ENCODE results near the gene CUL2. TPM values are rescaled to one million over a fixed set of nuclear protein-coding genes. Genes with fewer than 3 reads are reported as not detected.

CUL2 gene
- total RNA-seq, 2 donors from 2014 or later: 15.5 to 17.3 TPM

GRCh38 chr10:35043796-35044344 is 46.3 kb downstream of the CUL2 start:
- H3K9me3 ChIP-seq: no peaks in the 10 kb centered on the region
- no peaks in the 10 kb centered on the region for H3K27me3 ChIP-seq
- peaks cover 36% of the 10 kb centered on the region for H3K36me3 ChIP-seq
- DNase-seq (ENCODE audit: low spot score): no peak
- no peak for TF ChIP-seq CTCF (IDR thresholded peaks at IDR 0.05)
- no peak overlapping the region for H3K4me3 ChIP-seq
- no peaks in the 10 kb centered on the region for H3K4me1 ChIP-seq
- H3K27ac ChIP-seq: no peak overlapping the region

GRCh38 chr10:35042783-35043182 is 47.4 kb downstream of the CUL2 start:
- Histone ChIP-seq H3K27ac (no peak overlapping the region), H3K9me3 (no peaks in the 10 kb centered on the region), H3K36me3 (peaks cover 31% of the 10 kb centered on the region), H3K4me3 (no peak overlapping the region), H3K4me1 (no peaks in the 10 kb centered on the region), H3K27me3 (no peaks in the 10 kb centered on the region)
- no peak for DNase-seq (ENCODE audit: low spot score)
- no peak for TF ChIP-seq CTCF (IDR thresholded peaks at IDR 0.05)

- Histone ChIP-seq H3K36me3 (peaks cover 37% of the 10 kb centered on the region), H3K27me3 (no peaks in the 10 kb centered on the region), H3K27ac (no peak overlapping the region), H3K9me3 (no peaks in the 10 kb centered on the region), H3K4me3 (no peak overlapping the region), H3K4me1 (no peaks in the 10 kb centered on the region)
- TF ChIP-seq CTCF (IDR thresholded peaks at IDR 0.05): no peak
- no peak for DNase-seq (ENCODE audit: low spot score)
Observed at GRCh38 chr10:35041502-35041879, 48.6 kb downstream of the CUL2 start.

- DNase-seq (ENCODE audit: low spot score): no peak
- H3K36me3 ChIP-seq: peaks cover 35% of the 10 kb centered on the region
- no peaks in the 10 kb centered on the region for H3K4me1 ChIP-seq
- TF ChIP-seq CTCF (IDR thresholded peaks at IDR 0.05): no peak
- H3K27me3 ChIP-seq: no peaks in the 10 kb centered on the region
- H3K4me3 ChIP-seq: no peak overlapping the region
- H3K9me3 ChIP-seq: no peaks in the 10 kb centered on the region
- H3K27ac ChIP-seq: no peak overlapping the region
Observed at GRCh38 chr10:35040760-35041501, 49.2 kb downstream of the CUL2 start.

- H3K27ac ChIP-seq: no peak overlapping the region
- DNase-seq (ENCODE audit: low spot score): no peak
- no peaks in the 10 kb centered on the region for H3K9me3 ChIP-seq
- no peaks in the 10 kb centered on the region for H3K4me1 ChIP-seq
- no peak overlapping the region for H3K4me3 ChIP-seq
- TF ChIP-seq CTCF (IDR thresholded peaks at IDR 0.05): no peak
- H3K27me3 ChIP-seq: no peaks in the 10 kb centered on the region
- H3K36me3 ChIP-seq: peaks cover 34% of the 10 kb centered on the region
Observed at GRCh38 chr10:35037104-35037503, 53.0 kb downstream of the CUL2 start.

- Histone ChIP-seq H3K4me3 (no peak overlapping the region), H3K9me3 (no peaks in the 10 kb centered on the region), H3K4me1 (no peaks in the 10 kb centered on the region), H3K27me3 (no peaks in the 10 kb centered on the region), H3K27ac (no peak overlapping the region), H3K36me3 (peaks cover 33% of the 10 kb centered on the region)
- no peak for TF ChIP-seq CTCF (IDR thresholded peaks at IDR 0.05)
- DNase-seq (ENCODE audit: low spot score): no peak
Observed at GRCh38 chr10:35035606-35036005, 54.5 kb downstream of the CUL2 start.

Measured in right atrium auricular region (tissue), 2 donors.